Astrocyte of the hippocampus (primary cell): ENCODE measurements around the gene SPAG5.

Experiments
- DNase-seq: peaks from one replicate; pipeline ENCODE4 v3.0.0; 2011; ENCODE audit warnings: low read depth, low spot score

The SPAG5 gene

DNA sequence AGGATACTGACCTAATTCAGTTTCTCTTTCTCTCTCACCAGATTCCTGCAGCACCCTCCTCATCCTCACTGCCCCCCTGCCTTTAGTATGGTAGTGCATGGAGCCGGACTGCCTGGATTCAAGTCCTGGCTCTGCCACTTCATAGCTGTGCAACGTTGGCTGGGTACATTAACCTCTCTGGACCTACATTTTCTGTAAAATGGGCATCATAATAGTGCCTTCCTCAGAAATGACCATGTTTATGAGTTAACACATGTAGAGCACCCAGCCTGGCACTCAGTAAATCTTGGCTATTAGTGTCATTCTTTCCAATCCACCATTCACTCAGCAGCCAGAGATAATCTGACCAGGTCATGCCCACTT lies 53.7 kb downstream of the SPAG5 start:
- no peak for DNase-seq

DNA sequence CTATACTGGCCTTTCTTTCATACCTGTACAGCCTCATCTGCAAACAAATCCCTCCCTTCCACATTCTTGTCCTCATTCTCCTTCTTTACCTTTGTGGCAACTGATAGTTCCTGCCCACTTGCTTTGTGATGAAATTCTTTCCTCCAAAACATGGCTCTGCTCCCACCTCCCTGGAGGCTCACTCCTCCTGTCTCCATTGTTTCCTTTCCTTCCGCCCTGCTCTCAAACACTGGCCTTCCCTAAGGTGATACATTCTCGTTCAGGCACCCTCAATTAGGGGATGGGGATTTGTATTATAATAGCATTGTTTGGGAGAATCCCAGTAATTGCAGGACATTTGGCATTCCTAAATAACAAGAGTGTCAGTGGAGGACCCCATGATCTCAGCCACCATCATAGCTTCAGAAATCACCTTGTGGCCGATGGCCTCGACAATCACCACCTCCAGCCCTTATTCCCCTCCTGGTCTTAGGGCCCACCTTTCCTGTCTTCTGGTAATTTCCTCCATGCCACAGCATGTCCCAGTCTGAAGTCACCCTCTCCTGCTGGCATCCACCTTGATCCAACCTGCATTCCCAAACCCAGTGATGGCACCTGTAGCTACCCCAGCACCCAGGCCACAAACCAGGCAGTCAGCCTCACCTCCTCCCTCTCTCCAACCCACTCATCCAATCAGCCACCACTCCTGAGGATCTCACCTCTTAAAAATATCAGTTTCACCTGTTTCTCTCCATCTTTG lies 54.3 kb downstream of the SPAG5 start:
- no peak for DNase-seq

DNA sequence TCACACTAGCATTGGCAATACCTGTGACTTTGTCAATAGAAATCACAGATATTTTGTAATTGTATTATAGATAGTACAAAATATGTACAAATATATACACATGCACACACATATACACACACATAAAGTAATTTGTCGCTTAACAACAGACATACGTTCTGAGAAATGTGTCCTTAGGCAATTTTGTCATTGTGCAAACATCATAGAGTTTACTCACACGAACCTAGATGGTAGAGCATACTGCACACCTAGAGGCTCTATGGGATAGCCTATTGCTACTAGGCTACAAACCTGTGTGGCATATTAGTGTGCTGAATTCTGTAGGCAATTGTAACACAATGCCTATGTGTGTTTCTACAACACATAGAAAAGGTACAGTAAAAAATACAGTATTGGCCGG lies 57.4 kb downstream of the SPAG5 start:
- DNase-seq = no peak

- DNase-seq = no peak
These were observed 58.6 kb downstream of the SPAG5 start for GRCh38 chr17:28540231-28540630.

DNA sequence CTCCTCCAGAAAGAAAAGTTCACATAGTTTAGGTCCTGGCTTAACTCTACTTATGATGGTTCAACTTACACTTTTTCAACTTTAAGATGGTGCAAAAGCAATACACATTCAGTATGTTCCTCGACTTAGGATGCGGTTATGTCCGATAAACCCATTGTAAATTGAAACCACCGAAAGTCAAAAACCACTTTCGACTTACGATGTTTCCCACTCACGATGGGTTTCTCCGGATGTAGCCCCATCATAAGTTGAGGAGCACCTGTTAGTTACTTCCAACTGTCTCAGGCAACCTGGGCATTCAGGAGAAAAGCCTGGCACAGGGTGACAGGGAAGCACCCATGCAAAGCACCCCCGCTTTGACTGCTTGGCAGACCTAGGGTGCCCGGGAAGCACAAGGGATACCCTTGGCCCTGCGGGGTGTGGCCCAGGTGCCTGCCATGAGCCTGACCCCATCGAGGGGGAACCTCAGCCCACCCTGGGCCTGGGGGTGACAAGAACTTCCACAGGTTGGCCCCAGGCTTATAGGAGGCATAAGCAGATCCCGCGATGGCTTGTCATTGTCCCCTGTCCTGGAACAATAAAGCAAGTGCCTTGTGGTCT lies 60.4 kb downstream of the SPAG5 start:
- DNase-seq = no peak

DNA sequence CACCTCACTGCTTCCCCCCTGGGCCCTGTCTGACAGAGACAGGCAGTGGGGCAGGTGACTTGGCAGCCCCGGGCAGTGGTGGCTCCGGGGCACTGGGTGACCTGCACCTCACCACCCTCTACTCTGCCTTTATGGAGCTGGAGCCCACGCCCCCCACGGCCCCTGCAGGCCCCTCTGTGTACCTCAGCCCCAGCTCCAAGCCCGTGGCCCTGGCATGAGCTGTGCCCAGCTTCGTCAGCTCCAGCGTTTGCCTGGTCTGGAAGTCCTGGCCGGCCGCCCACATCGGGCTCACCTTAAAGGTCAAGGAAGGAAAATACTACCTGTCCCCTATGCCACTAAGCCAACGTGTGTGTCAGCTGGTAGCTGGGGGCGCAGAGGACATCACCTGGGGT lies 61.6 kb downstream of the SPAG5 start:
- DNase-seq = no peak

DNA sequence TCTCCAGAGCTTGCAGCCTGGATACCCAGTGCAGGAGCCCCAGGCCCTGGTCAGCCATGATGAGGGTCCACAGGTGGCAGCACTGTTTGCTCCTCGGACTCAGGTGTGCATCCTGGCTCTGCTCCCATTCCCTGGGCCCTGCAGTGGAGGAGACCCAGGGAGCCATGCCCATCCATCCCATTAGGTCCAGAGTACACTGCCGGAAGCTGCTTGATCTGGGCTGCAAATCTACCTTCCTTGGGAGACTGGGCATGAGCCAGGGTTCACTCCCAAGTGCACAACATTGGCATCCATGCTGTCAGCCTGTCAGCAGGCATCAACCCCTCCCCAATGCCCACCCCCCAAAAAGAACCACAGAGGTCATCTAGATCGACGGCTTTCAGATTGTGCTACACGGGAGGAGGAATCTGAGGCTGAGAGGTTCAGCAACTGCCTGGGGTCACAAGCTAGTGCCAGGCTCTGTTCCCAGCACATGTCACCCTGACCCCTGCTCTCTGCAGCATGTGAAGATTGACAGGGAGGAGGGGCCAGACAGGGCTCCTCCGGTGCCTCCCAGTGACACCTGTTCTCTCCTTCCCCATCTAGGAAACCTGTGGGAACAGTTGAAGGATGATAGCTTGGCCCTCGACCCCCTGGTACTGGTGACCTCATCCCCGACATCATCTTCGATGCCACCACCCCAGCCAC lies 62.1 kb downstream of the SPAG5 start:
- DNase-seq = no peak

DNA sequence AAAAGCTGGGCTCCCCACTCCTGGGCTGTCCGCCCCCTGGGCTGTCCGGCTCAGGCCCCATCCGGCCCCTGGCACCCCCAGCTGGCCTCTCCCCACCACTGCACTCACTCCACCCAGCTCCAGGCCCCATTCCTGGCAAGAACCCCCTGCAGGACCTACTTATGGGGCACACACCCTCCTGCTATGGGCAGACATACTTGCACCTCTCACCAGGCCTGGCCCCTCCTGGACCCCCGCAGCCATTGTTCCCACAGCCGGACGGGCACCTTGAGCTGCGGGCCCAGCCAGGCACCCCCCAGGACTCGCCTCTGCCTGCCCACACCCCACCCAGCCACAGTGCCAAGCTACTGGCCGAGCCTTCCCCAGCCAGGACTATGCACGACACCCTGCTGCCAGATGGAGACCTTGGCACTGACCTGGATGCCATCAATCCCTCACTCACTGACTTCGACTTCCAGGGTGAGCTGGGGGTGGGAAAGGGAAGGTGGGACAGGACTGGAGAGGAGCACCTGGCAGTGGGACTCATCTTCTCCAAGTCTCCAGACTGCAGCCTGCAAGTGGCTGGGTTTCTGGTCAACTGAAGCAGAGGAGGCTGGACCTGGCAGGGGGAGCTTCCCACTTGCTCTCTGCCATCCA lies 64.0 kb downstream of the SPAG5 start:
- no peak for DNase-seq

DNA sequence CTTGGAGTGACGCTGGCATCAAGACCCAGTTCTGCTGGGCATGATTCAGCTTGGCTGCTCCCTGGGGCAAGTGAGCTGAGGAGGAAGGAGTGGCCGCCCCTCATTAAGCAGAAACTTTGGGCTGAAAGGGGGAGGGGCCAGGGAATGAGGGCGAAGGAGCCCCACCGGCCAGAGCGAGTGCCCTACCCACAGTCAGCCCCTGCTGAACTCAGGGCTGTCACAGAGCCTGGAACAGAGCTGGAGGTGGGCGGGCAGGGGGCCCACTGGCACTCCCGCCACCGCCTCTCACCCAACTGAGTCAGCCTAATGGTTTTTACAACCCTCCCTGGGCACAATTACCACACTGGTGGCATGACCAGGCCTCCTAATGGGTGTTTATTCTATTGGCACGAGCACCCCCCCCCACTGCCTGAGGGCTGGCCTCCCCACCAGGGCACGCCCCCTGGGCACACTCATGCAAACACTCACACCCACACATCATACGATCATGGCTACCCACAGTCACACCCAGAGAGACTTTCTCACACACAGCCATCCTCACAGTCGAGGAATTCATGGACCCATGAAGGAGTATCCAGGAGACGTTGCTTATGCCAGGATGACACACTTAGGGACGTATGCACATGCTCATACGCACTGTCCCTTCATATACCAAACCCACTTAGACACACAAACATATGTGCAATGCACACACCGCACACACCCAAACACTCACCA lies 65.6 kb downstream of the SPAG5 start:
- no peak for DNase-seq

GRCh38 chr17:28532050-28532960 lies 66.5 kb downstream of the SPAG5 start:
- DNase-seq = no peak

DNA sequence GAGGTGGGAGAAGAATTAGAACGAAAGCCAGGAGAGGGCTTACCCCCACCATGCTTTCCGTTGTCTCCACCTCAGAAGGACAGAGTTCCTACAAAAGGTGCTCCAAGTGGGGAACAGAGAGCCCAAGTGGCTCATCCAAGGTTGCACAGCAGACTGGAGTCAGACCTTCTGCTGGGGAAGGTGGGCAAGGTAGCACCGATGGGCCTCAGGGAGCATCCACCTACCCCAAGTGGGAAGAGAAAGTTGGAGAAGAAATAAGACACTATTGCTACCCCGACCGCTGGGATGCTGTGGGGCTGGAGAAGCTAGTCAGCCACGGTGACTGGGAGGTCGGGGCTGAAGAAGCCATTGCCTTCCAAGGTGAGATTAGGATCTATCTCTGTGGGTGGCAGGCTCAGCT lies 67.9 kb downstream of the SPAG5 start:
- DNase-seq = no peak

GRCh38 chr17:28530250-28530649 lies 68.6 kb downstream of the SPAG5 start:
- no peak for DNase-seq

DNA sequence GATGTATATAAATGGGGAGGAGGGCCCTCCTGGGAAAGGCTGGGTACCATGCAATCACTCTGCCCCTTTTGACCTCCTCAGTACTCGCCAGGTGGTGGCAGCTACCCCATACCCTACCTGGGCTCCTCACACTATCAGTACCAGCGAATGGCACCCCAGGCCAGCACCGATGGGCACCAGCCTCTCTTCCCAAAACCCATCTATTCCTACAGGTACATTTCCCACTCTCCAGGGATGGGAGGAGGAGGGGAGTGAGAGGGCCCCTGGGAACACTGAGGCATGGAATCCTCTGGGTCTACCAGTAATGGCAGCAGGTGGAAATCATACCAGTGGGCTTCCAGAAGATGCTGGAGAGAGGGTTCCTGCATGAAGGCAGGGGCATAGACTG lies 69.8 kb downstream of the SPAG5 start:
- DNase-seq = no peak

GRCh38 chr17:28528327-28529012 lies 70.4 kb downstream of the SPAG5 start:
- DNase-seq = no peak

GRCh38 chr17:28527859-28528258 lies 71.0 kb downstream of the SPAG5 start:
- no peak for DNase-seq
